D721Med (cell line): ENCODE data around the gene TOX2.

Experiments
- DNase-seq: peaks from one replicate; pipeline ENCODE4 v3.0.0; 2011; ENCODE audit warnings: low spot score; ENCODE audit not compliant: insufficient read length
- FAIRE-seq: peaks from 2 replicates; lab custom pipeline; 2011; peaks lifted over from hg19 to GRCh38; lab: Jason Lieb, UNC
- TF ChIP-seq, protein P1 (sequence below): IDR thresholded peaks from 2 replicates; pipeline ENCODE4 v1.5.1; 2012; ENCODE audit warnings: mild to moderate bottlenecking, control low read depth; ENCODE audit not compliant: insufficient read depth; ENCODE audit errors: missing control alignments

TOX2 gene

DNA sequence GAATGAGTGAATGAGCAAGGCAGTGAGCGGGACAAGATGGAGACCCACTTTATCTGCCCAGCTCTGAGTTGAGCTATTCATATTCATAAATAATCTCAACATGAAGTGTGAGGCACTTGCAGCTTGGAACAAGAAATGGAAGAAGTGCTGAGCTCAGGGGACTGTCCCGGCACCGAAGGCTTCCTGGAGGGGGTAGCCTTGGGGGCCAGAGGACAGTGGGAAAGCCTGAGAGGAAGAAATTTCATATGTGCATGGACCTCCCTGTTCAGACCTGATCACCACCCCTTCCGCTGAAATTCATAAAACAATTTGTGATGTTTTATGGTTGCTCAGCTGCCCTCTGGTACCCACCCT lies 103.2 kb downstream of the TOX2 start:
- no peak for FAIRE-seq
- no peak for DNase-seq
- TF ChIP-seq, protein P1, sequence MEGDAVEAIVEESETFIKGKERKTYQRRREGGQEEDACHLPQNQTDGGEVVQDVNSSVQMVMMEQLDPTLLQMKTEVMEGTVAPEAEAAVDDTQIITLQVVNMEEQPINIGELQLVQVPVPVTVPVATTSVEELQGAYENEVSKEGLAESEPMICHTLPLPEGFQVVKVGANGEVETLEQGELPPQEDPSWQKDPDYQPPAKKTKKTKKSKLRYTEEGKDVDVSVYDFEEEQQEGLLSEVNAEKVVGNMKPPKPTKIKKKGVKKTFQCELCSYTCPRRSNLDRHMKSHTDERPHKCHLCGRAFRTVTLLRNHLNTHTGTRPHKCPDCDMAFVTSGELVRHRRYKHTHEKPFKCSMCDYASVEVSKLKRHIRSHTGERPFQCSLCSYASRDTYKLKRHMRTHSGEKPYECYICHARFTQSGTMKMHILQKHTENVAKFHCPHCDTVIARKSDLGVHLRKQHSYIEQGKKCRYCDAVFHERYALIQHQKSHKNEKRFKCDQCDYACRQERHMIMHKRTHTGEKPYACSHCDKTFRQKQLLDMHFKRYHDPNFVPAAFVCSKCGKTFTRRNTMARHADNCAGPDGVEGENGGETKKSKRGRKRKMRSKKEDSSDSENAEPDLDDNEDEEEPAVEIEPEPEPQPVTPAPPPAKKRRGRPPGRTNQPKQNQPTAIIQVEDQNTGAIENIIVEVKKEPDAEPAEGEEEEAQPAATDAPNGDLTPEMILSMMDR, result no peak

DNA sequence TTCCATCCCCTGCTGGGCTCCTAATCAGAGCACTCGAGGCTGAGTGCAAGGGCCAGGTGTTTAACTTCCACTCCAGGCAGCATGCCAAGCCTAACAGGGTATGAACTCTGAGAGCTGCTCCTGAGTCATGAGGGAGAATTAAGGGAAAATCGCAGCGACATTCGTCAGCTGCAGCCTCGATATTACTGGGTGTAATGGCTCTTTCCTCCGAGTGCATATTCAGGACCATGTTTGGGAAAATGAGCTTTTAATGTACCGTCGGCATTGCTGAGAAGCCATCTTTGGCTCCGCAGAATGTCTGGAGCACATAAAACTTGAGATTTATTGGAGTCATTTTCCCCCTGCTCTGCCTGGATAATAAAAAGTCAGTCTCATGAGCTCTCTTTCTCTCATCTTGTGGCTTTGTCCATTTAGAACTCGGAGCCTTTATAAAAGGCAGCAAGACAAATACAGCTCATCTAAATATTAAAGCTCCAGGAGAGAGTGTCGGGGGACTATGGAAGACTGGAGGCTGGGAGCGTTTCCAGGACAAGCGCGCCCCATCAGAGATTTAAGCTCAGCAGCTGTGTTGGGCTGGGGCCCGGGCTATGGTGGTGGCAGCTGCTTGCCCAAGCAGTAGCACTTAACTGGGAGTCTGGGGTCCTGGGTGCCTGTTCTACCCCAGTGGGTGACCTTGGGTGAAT lies 103.7 kb downstream of the TOX2 start:
- DNase-seq (no peak), FAIRE-seq (no peak)
- TF ChIP-seq, protein P1, result no peak

DNA sequence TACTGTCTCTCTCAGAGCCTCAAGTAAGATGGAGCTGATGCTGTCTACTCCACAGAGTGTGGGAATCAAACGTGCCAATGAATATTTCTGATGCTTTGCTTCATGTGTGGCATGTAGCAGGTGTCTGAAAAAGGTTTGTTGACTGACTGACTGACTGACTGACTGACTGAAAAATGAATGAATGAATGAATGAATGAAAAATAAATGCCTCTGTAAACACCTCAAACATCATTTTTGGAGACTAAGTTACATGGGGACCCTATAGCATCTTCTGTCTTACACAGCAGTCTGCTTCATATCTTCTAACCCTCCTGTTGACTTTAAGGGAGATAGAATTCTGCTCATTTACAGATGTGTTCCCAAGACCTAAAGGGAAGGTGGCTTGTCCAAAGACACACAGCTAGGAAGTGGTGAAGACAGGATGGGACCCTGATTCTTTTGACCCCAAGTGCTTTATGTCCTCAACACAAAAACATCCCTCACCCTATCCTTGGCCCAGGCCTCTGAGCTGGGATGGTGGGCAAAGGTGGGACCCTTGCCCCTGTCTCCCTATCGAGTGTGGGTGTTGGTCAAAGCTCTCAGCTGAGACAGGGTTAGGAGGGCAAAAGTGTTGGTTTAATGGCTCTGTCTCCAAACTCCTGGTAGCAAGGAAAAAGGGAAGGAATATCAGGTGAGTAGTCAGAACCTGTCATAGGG lies 104.4 kb downstream of the TOX2 start:
- no peak for DNase-seq
- TF ChIP-seq, protein P1, result no peak
- FAIRE-seq, result no peak

DNA sequence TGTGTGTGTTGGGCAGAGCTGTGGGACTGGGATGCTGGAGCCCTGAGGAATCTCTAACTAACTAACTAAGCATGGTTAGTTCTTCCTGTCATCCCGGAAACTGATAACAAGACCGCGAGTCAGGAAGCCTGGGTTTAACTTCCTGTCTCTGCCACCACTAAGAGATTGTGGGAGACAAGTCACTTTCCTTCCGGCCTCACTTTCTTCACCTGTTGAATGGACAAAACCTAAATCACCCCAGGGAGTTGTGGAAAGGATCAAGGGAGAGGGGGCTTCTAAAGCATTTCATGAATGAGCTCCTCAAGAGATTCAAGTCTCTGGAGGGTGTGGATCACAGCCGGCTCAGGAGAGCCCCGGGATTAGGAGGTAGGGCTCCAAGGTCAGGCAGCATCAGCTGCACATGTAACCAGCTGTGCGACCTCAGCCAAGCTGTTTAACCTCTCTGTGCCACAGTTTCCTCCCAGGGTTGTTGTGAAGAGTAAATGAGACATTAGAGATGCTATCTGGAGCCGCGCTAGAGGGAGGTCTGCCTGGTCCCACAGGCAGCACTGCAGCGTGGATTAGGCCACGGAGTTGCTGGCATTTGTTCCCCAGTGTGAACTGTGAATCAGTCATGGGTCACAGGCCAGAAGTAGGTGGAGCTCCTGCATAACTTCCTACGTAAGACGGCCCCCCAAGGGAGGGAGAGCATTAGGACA lies 105.1 kb downstream of the TOX2 start:
- TF ChIP-seq, protein P1, result no peak
- DNase-seq, result no peak
- FAIRE-seq, result no peak

DNA sequence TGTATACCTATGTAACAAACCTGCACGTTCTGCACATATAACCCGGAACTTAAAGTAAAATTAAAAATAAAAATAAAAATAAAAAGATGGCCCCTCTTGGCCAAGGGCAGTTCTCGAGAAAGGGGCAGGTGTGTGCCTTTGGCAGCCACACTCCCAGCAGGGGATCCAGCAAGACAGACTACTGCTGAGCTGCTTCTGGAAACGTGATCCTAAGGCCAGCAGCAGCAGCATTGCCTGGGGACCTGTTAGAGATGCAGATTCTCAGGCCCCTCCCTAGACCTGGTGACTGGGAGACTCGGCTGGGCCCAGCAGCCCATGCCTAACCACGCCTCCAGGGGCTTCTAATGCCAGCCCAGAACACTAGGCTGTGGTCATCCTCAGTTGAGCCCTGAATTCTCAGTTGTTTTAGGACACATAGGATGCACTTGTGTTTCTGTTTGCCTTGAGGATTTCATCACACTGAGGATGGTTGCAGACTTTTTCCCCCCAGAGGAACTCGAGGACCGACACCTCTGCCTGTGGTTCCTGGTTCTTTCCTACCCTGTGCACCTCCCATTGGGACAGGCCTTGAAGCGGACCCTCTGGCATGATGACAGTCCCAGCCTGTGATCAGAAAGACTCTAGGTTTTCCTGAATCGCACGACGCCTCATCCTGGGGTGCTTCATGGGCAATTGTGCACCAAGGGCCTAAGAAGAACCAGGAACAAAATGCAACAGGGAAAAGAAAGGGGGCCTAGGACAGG lies 105.9 kb downstream of the TOX2 start:
- no peak for DNase-seq
- TF ChIP-seq, protein P1, result no peak
- FAIRE-seq, result no peak

DNA sequence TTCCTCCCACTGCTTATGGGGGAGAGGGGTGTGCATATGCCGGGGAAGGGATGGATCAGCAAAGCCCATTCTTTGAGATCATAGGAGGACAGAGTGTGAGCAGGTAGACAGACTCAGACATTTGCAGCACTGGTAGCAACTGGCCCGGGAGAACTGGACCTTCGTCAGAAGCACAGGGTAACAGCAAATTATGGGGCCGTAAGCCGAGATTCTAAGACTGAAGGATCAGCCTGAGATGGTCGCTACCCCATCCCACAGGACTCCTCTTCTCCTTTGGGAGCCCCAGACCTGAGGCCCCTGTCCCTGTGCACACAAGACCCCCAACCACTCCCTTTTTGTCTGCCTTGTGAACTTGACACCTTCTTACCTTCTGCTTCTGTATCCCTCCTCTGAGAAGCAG lies 106.5 kb downstream of the TOX2 start:
- FAIRE-seq, result no peak
- DNase-seq, result no peak
- TF ChIP-seq, protein P1, result no peak
